Activated CD4-positive, CD25-positive, alpha-beta regulatory T cell treated with anti-CD3 and anti-CD28 coated beads, Interleukin-2, amount 50 U/mL, for 16 hours (primary cell): Measurements from ENCODE around the gene EPG5.
"Not testable (repeated sequence)": the region's sequence is repeated elsewhere in the genome, so short reads cannot be mapped to it uniquely, and the experiment has no call there.

Source experiments
- DNase-seq: peaks from one replicate; pipeline ENCODE4 v3.0.0-alpha.2; 2020; ENCODE audit warnings: low read depth, low spot score

EPG5 gene

DNA sequence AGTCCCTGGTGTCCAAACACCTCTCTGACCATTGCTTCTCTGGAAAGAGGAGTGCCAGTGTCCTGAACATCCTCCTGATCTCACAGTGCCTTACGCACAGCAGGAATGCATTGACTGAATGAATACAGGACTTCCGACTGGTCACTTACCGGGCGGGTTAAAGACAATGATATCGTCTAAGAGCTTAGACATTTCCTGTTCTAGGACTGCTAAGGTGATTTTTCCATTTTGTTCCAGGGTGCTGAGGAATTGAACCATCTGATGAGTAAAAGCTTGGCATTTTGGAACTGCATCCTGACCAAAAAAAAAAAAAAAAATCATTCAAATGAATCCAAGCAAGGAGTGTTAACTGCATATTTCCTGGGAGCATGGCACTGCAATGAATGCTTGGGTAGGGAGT, 101.7 kb downstream of the EPG5 start:
- DNase-seq: no peak

GRCh38 chr18:45864081-45864480, 103.0 kb downstream of the EPG5 start:
- DNase-seq: no peak

DNA sequence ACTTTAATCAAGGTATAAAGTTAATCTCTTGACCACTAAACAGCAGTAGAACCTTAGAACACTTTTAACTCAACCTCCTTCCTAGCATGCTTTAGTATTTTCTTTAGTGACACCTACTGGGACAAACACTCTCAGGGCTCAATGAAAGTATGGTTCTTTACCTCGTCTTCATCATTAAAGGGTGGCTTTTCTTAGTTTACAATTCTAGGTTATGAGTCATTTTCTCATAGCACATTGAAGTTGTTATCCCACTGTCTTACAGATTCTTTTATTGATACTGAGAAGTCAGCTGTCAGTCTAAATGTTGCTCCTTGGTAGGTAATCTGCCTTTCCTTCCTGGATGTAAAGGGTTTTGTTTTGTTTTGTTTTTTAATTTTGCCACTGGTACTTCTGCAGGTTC, 103.7 kb downstream of the EPG5 start:
- DNase-seq: no peak

DNA sequence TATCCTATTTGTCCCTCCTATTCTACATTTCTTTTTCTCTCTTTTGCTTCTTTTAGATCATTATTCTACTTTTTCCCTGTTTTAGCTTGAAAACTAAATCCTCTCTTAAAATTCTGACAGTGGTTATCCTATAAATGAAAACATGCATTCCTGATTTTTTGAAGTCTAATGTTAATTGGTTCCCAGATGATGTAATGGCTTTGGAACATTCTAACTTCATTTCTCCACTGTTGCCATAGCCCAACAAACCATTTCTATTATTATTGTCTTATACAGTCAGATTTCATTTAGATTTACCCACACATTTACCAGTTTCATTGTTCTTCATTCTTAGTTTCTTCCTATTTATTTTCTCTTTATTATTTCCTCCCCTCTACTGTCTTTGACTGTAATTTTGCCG, 105.2 kb downstream of the EPG5 start:
- DNase-seq: no peak

GRCh38 chr18:45860971-45861370, 106.2 kb downstream of the EPG5 start:
- DNase-seq: no peak

DNA sequence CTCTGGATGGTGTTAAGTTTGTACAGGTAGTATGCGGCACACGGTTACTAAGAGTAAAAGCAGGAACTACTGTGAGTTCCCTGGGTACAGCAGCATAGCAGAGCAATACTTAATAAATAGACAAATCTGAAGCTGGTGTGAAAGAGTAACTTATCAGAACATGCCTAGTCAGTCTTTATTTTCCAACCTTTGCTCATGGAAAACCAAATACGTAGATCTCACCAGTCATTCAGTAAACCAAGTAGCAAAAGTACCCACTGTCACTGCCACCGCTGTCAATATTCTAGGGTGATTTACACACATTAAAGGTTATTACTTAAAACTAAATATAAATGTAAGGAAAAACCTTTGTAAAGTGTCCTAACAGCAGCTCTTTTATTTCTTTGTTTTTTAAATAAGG, 106.6 kb downstream of the EPG5 start:
- no peak for DNase-seq

DNA sequence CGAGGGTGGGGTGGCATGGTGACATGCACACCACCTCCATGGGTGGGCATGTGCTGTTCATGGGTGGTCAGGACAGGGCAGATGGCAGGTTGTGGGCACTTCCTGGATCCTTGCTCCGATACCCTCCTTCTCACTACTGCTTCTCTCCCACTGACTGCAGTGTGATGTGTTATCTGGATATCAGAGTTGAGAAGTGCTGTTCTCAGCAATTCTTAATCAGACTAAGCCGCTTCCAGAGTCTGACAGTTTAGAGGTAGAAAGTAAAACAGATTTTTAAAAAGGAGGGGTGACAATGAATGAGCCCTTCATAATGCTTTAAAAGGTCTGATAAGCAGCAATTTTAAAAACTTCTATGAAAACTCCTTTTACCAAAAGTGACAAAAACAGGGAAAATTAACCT, 107.8 kb downstream of the EPG5 start:
- no peak for DNase-seq

- DNase-seq: no peak
These were observed 110.6 kb downstream of the EPG5 start for GRCh38 chr18:45856531-45856930.

DNA sequence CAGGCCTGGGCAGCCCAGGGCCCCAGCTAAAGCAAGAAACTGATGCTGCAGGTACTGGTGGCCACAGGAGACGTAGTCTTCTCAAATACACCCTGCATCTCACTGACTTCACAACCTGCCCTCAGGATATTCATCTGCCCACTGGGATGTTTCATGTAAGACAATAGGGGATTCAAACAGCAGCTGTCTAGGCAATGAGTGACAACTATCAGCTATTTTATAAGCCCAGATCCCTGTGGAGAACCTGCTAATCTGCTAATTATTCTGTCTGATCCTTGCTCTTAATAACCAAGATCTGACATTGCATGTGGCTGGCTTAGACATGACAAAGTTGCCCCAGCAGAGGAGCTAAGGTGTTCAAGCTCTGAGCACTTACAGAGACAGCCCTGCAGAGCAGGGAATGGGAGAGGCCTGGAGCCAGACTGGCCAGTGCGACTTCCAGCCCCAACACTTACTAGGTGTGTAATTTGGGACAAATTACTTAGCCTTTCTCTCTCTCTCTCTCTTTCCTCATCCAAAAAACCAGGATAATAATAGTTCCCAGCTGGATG, 113.0 kb downstream of the EPG5 start:
- DNase-seq: no peak

DNA sequence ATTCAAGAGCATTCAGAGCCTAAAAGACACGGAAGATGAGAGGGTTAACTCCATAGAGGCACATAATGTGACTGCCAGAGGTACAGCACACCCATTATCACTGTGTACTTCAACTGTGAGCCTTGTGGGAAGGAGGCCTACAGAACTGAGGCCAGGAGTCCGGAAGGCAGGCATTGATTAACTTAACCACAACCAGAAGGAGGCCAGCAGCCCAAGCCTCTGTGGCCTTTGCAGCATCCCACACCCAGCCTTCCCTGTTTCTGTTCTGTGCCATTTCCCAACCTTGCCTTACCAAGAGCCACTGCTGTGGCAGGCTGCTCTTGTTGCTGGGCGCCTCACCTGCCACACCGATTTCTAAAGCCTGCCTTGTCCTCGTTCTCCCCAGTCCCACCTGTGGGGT, 114.5 kb downstream of the EPG5 start:
- DNase-seq: no peak

DNA sequence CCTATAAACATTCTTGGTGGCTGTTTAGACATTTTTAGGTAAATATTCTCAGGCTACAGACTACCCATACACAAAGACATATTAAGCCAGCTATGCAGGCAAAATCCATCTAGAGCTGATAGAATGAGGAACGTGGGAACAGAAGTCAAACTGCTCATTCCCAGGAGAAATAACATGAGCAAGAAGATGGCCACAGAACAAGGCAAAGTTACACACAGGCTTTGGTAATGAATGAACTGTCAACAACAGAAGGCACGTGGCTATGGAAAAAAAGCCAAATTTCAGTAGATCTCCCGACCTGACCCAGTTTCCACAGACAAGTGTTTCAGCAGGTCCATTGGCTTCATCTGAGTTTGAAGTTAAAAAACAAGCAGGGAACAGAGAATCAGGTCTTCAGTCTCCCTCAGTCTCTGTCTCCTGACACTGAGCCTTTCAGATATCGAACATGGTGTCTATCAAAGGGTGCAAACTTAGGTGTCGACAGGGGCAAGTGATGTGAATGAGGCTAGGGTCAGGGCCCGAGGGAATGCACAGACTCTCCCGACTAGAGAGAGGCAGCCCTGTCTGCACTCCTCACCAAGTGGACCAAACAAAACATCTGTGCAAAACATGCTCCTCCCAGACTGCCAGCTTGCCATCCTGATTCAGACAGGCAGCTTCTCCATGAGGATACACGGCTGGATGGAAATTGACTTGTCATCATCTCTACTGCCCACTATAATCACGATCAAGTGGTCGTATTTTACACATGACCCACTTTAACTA, 115.8 kb downstream of the EPG5 start:
- DNase-seq: no peak

DNA sequence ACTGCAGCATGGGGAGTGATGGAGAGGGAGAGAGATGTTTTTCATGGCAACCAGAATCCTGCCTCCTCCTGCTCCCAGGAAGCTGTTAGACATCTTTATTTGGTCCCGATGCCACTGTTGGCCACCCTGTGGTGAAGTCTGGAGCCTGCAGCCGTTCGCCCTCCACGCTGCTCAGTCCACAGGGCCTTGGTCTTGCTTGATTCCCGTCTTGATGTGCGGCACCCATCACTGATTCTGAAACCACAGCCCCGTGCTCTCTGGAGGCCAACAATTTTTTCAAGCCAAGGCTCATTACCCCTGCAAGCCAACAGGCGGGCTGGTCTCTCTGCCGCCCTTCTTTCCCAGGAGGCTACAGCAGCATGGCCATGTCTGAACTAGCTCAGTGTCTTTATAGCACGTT, 117.1 kb downstream of the EPG5 start:
- DNase-seq: no peak

DNA sequence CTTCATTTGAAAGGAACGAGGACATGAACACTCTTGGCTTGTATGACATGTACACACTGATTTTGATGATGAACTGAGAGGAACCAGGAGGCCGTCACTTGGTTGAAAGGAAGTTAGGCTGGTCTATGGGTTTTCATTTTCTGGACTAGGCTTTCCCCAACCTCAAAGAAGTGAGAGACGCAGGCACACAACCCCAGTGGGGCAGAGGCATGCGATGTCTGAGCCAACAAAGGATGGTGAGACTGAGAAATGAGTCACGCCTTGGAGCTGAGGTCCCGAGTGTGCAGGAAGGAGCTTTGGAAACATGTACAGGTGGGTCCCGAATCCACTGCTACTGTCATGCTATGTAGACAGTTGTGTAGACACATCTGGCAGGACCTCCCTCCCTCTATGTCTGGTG, 117.6 kb downstream of the EPG5 start:
- DNase-seq: no peak

GRCh38 chr18:45848643-45849042, 118.5 kb downstream of the EPG5 start:
- not testable (repeated sequence) for DNase-seq

- DNase-seq: no peak
These were observed 120.0 kb downstream of the EPG5 start for GRCh38 chr18:45847119-45847518.

DNA sequence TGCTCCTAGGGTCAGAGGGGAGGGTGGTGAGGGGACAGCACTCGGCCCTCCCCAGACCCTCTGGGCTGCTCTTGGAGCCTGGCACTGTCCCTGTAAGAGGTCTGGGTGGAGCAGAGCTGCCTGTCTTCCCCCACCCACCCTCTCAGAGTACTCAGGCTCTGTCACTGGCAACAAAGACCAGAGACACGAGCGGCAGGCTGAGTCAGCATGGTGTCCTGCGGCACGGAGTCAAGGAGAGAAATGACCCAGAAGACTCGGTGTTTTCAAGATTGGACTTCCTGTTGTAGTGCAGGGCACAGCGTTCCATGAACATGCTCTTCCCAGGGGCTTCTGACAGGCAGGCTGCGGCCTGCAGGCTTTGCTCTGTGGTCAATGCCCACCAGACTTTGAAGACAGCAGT, 121.7 kb downstream of the EPG5 start:
- DNase-seq: no peak

DNA sequence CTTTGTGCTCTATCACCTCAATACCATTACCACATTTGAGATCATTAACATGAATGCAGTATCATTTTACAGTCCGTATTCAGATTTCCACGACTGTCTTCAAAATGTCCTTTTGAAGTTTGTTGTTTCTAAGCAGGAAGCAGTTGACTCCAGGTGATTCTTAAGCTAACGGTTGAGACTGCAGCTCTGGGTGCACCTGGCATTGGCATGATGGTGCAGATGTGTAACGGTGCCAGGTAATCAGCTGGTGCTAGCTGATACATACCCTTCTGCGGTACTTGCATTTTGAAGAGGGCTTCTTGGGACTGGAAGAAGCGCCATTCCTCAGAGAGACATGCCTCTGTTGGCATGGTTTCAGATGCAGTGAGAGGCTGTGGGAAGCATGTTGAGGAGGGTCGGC, 122.2 kb downstream of the EPG5 start:
- DNase-seq: no peak

DNA sequence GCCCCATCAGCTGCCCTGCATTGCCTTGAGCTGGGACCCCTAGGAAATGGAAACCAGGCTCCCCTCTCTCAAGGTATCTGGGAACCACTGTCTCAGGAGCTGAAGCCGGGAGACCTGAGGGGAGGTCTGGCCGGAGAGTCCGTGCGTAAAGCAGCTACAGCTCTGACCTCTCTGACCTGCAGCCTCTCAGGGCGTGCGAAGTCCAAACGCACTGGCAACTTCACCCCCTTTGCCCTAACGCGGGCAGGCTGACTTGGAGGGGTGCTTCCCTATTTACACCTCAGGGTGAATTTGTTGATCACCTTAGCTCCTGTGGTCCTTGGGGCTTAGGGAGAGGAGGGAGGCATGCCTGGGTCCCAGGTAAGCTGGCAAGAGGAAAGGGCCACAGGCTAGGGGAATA, 124.1 kb downstream of the EPG5 start:
- DNase-seq: no peak

GRCh38 chr18:45841765-45842442, 125.2 kb downstream of the EPG5 start:
- DNase-seq: no peak

DNA sequence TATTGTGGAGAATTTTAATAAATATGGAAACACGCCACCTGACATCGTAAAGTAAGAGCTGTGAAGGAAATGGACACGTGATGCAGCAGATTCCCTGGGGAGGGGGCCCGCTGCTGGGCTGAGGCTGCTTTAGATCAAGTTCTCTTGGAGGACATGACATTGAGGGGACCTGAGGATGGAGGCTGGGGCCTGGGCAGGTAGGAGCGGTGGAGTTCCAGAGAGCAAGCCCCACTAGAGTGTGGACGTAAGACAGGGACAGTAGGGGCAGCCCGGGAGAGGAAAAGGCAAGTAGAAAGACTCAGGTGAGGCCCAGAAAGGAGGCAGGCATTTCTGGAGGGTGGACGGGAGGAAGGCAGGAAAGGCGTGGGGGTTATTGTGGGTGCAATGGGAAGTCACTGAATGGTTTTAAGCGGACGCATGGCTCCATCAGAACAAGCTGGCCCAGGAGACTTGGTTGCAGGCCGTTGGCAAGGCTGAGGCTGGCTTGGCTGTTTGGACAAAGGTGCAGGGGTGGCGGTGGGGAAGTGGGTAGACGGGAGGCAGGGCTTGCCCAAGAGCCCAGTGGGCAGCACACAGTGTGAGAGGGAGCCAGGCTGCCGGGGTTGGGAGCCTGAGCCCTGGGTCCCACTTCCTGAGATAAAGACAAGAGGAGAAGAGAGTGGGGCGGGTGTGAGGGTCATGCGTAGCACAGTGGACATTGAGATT, 125.9 kb downstream of the EPG5 start:
- DNase-seq: no peak

DNA sequence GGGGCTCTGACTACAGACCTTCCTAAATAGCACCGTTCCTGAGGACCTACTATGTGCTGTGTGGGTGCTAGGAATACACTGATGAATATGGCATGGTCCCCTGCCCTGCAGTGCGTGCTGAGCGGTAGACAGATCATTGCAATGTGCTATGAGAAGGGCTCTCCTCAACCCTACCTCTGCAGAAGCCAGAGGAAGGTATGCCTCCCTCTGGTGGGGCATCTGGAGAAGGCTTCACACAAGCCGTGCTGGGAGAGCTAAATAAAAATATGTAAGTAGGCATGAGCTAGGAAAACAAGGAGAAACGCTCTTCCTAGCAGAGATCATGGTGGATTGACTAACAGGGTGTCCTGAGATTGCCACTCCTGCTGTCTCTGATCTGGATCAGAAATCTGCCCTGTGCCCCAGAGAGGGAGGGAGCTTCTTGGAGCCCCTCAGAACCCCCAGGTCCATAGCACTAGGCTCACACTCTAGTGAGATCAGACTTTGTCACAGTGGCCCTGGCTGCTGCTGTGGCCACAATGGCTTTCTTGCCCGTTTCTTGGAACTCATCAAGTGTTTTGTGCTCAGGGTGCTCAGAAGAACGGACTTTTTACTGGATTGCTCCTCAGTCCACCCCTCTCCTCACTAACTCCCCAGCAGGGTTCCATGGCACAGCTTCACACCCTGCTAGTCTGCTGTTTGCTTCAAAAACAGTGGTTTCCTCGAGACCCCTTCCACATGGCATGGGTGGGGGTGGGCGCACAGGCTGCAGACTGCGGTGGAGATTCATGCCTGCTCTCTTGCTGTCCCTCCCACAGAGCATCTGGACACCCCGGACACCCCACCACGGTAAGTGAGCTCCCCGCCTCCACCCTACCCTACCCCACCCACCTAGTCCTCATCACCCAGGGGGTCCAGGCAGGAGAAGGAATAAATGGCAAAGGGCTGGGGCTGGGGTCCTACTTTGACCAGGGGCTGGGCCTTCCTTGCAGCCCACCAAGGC, 127.4 kb downstream of the EPG5 start:
- DNase-seq: no peak
